22Rv1 (cell line): ENCODE results near the gene MPPED2.

Experiments
- CTCF ChIP-seq: fragments of 450-650 bp; IDR thresholded peaks from 2 replicates; pipeline ENCODE4 v1.5.1; 2017; ENCODE audit warnings: mild to moderate bottlenecking
- ZFX ChIP-seq: fragments of 450-650 bp; IDR thresholded peaks from 2 replicates; pipeline ENCODE4 v1.6.1; 2017; ENCODE audit warnings: antibody characterized with exemption, borderline replicate concordance

DNA sequence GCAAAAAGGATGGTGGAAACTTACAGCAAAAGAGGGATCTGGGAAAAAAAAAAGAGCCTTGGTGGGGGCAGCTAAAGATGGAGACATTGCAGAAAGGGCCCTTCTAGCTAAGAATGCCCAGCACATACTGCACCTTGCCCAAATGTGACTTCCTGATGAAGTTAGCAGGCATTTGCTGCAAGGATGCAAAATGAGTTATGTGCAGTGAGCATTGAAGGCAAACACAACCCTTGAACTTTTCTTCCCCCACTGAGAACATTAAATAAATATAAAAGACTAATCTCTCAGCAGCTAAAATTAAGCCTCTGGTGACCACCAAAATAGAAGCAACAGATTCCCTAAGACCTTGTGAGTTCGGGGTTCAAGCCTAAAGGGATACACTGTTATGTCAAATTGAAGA, 133.3 kb downstream of the MPPED2 start:
- TF ChIP-seq CTCF (no peak), ZFX (no peak)
